ENCODE data around the gene LGALS7B.
"Not testable (repeated sequence)": the region's sequence is repeated elsewhere in the genome, so short reads cannot be mapped to it uniquely, and the experiment has no call there.

LGALS7B gene

GRCh38 chr19:38800577-38801347 lies 11.8 kb downstream of the LGALS7B start:
- ATAC-seq = no peak
- H3K4me3 Mint-ChIP-seq = no peak overlapping the region
- no peak for DNase-seq (ENCODE audit: low spot score in 2 of 2)
- H3K36me3 Mint-ChIP-seq = no peaks in the 10 kb centered on the region
- H3K9me3 Mint-ChIP-seq = no peaks in the 10 kb centered on the region
- H3K27ac Mint-ChIP-seq = no peak overlapping the region
- peaks cover 7% of the 10 kb centered on the region for H3K4me1 Mint-ChIP-seq

- no peaks in the 10 kb centered on the region for H3K9me3 Mint-ChIP-seq
- no peak for DNase-seq (ENCODE audit: low spot score in 2 of 2)
- no peaks in the 10 kb centered on the region for H3K36me3 Mint-ChIP-seq
Observed at GRCh38 chr19:38801359-38802095, 12.5 kb downstream of the LGALS7B start.

GRCh38 chr19:38803543-38803942 lies 14.5 kb downstream of the LGALS7B start:
- Mint-ChIP-seq H3K27ac (no peak overlapping the region), H3K36me3 (no peaks in the 10 kb centered on the region), H3K9me3 (no peaks in the 10 kb centered on the region), H3K4me3 (no peak overlapping the region), H3K4me1 (peaks cover 7% of the 10 kb centered on the region)
- no peak for DNase-seq (ENCODE audit: low spot score in 2 of 2)
- no peak for ATAC-seq

More at GRCh38 chr19:38801359-38802095, 12.5 kb downstream of the LGALS7B start:
- Mint-ChIP-seq H3K27ac (no peak overlapping the region), H3K4me3 (no peak overlapping the region), H3K4me1 (peaks cover 7% of the 10 kb centered on the region)
- ATAC-seq = no peak

- ATAC-seq (no peak), DNase-seq (ENCODE audit: low spot score in 2 of 2) (no peak)
- H3K4me1 Mint-ChIP-seq = peaks cover 7% of the 10 kb centered on the region
- no peak overlapping the region for H3K4me3 Mint-ChIP-seq
- H3K9me3 Mint-ChIP-seq = no peaks in the 10 kb centered on the region
- H3K27ac Mint-ChIP-seq = peak overlapping the region; percentile 87
- no peaks in the 10 kb centered on the region for H3K36me3 Mint-ChIP-seq
Observed at GRCh38 chr19:38805180-38805579, 16.2 kb downstream of the LGALS7B start.

GRCh38 chr19:38806371-38806770 lies 17.4 kb downstream of the LGALS7B start:
- Mint-ChIP-seq H3K9me3 (no peaks in the 10 kb centered on the region), H3K36me3 (no peaks in the 10 kb centered on the region), H3K4me3 (no peak overlapping the region), H3K27ac (no peak overlapping the region), H3K4me1 (peaks cover 7% of the 10 kb centered on the region)
- ATAC-seq (no peak), DNase-seq (ENCODE audit: low spot score in 2 of 2) (no peak)

GRCh38 chr19:38807374-38808098 lies 18.5 kb downstream of the LGALS7B start:
- H3K4me1 Mint-ChIP-seq; DNase-seq (ENCODE audit: low spot score in 2 of 2); H3K9me3 Mint-ChIP-seq; H3K36me3 Mint-ChIP-seq; H3K27ac Mint-ChIP-seq; H3K4me3 Mint-ChIP-seq; ATAC-seq: not testable (repeated sequence)

GRCh38 chr19:38808741-38809140 lies 19.7 kb downstream of the LGALS7B start:
- no peak overlapping the region for H3K27ac Mint-ChIP-seq
- H3K4me1 Mint-ChIP-seq = peaks cover 7% of the 10 kb centered on the region
- DNase-seq (ENCODE audit: low spot score in 2 of 2) = no peak
- no peak overlapping the region for H3K4me3 Mint-ChIP-seq
- no peak for ATAC-seq
- no peaks in the 10 kb centered on the region for H3K36me3 Mint-ChIP-seq
- no peaks in the 10 kb centered on the region for H3K9me3 Mint-ChIP-seq

- H3K36me3 Mint-ChIP-seq = peaks cover 2% of the 10 kb centered on the region
- no peak overlapping the region for H3K27ac Mint-ChIP-seq
- ATAC-seq (no peak), DNase-seq (ENCODE audit: low spot score in 2 of 2) (no peak)
- H3K4me1 Mint-ChIP-seq = peaks cover 7% of the 10 kb centered on the region
- no peaks in the 10 kb centered on the region for H3K9me3 Mint-ChIP-seq
- H3K4me3 Mint-ChIP-seq = no peak overlapping the region
Observed at GRCh38 chr19:38809592-38810252, 20.7 kb downstream of the LGALS7B start.

GRCh38 chr19:38812009-38812840 lies 23.2 kb downstream of the LGALS7B start:
- Mint-ChIP-seq H3K36me3 (peaks cover 22% of the 10 kb centered on the region), H3K9me3 (no peaks in the 10 kb centered on the region), H3K4me3 (no peak overlapping the region), H3K4me1 (no peaks in the 10 kb centered on the region), H3K27ac (peak overlapping the region; percentile 29)
- no peak for DNase-seq (ENCODE audit: low spot score in 2 of 2)
- no peak for ATAC-seq

GRCh38 chr19:38812841-38813320 lies 23.9 kb downstream of the LGALS7B start, which contains the start of gene LGALS4:
Gene LGALS4, minus strand, starts transcription at chr19:38812945. Its CDS starts 59 bp downstream, at chr19:38812886.
- H3K36me3 Mint-ChIP-seq = peaks cover 29% of the 10 kb centered on the region
- ATAC-seq = peak; percentile 32
- no peak for DNase-seq (ENCODE audit: low spot score in 2 of 2)
- H3K4me3 Mint-ChIP-seq = no peak within 1 kb of the TSS
- H3K27ac Mint-ChIP-seq = peak within 1 kb of the TSS; percentile 48
- no peaks in the 10 kb centered on the region for H3K4me1 Mint-ChIP-seq
- no peaks in the 10 kb centered on the region for H3K9me3 Mint-ChIP-seq

GRCh38 chr19:38813323-38813722 lies 24.3 kb downstream of the LGALS7B start:
- DNase-seq (ENCODE audit: low spot score in 2 of 2) (no peak), ATAC-seq (no peak)
- H3K36me3 Mint-ChIP-seq = peaks cover 32% of the 10 kb centered on the region
- H3K27ac Mint-ChIP-seq = peak overlapping the region; percentile 48
- no peaks in the 10 kb centered on the region for H3K9me3 Mint-ChIP-seq
- no peaks in the 10 kb centered on the region for H3K4me1 Mint-ChIP-seq
- no peak overlapping the region for H3K4me3 Mint-ChIP-seq

- not testable (repeated sequence) for H3K4me3 Mint-ChIP-seq; H3K4me1 Mint-ChIP-seq; ATAC-seq; H3K9me3 Mint-ChIP-seq; DNase-seq (ENCODE audit: low spot score in 2 of 2)
- Mint-ChIP-seq H3K36me3 (peaks cover 33% of the 10 kb centered on the region), H3K27ac (peak overlapping the region; percentile 48)
Observed at GRCh38 chr19:38813932-38814331, 24.9 kb downstream of the LGALS7B start.

GRCh38 chr19:38815059-38816001 lies 26.3 kb downstream of the LGALS7B start:
- ATAC-seq = no peak

More at GRCh38 chr19:38815059-38816001, 26.3 kb downstream of the LGALS7B start:
- no peak for DNase-seq (ENCODE audit: low spot score in 2 of 2)
- H3K4me1 Mint-ChIP-seq = no peaks in the 10 kb centered on the region
- peaks cover 43% of the 10 kb centered on the region for H3K36me3 Mint-ChIP-seq
- H3K4me3 Mint-ChIP-seq = no peak overlapping the region
- H3K9me3 Mint-ChIP-seq = no peaks in the 10 kb centered on the region
- H3K27ac Mint-ChIP-seq = no peak overlapping the region
